Fibroblast of skin of right biceps (primary cell): Measurements from ENCODE around the gene MRO.
"Not testable (repeated sequence)": the region's sequence is repeated elsewhere in the genome, so short reads cannot be mapped to it uniquely, and the experiment has no call there.

Experiments
- DNase-seq: peaks from one replicate; pipeline ENCODE4 v3.0.0-alpha.2; 2013

MRO gene

DNA sequence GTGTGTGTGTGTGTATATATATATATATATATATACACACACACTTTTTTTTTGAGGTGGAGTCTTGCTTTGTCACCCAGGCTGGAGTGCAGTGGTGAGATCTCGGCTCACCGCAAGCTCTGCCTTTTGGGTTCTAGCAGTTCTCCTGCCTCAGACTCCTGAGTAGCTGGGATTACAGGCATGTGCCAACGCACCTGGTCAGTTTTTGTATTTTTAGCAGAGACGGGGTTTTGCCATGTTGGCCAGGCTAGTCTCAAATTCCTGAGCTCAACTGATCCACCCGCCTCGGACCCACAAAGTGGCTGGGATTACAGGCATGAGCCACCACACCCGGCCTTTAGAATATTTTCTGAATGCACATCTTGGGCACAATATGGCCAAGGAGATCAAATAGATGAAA is 13.7 kb upstream of the MRO start:
- not testable (repeated sequence) for DNase-seq

DNA sequence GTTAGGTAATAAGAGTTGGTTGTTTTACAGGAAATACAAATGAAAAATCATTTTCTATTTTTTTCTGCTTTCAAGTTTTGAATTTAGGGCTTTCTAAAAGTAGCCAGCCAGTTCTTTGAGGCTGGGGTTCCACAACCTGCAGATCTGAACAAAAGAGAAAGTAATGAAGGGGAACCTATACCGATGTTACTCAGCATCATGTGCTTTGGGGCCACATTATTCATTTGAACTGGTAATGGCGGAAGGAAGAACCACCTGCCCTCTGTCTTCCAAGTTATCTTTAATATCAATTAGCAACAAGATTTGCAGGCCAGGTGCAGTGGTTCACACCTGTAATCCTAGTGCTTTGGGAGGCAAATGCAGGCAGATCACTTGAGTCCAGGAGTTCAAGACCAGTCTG is 12.9 kb upstream of the MRO start:
- no peak for DNase-seq

DNA sequence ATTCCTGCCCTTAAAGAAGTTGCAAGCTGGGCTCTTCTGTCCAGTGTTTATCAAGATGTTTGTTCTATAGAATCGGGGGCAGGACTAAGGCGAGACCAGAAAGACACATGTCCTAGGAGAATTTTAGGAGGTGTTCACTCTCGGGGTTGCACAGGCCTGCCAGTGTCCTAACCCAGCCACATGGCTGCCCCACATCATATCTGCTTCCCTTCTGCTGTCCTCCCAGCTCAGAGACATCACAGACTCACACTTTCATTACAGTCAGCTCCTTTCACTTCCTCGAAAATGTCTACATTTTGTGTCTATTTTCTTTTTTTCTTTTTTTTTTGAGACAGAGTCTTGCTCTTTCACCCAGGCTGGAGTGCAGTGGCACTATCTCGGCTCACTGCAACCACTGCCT is 10.7 kb upstream of the MRO start:
- no peak for DNase-seq

GRCh38 chr18:50829644-50830043 is 9.8 kb upstream of the MRO start:
- DNase-seq, result no peak

GRCh38 chr18:50826027-50826426 is 6.2 kb upstream of the MRO start:
- DNase-seq, result no peak

GRCh38 chr18:50825621-50826020 is 5.8 kb upstream of the MRO start:
- no peak for DNase-seq

DNA sequence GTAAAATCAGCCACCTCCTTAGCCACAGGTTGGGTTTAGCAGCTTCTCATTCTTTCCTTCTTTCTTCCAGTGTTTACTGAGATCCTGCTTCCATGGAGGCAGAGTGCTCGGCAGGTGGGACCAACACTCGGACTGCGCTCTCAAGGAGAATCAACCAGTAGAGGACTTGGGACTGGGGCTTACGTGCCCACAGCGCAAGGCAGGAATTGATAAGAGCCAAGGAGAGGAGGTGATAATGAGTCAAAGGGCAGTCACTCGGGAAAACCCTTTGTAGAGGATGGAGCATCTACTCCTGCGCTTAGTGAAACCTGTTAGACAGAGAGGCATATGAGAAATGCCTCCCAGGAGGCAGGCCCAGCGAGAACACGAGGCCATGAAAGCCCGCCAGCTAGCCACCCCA is 2.9 kb upstream of the MRO start:
- DNase-seq, result no peak

DNA sequence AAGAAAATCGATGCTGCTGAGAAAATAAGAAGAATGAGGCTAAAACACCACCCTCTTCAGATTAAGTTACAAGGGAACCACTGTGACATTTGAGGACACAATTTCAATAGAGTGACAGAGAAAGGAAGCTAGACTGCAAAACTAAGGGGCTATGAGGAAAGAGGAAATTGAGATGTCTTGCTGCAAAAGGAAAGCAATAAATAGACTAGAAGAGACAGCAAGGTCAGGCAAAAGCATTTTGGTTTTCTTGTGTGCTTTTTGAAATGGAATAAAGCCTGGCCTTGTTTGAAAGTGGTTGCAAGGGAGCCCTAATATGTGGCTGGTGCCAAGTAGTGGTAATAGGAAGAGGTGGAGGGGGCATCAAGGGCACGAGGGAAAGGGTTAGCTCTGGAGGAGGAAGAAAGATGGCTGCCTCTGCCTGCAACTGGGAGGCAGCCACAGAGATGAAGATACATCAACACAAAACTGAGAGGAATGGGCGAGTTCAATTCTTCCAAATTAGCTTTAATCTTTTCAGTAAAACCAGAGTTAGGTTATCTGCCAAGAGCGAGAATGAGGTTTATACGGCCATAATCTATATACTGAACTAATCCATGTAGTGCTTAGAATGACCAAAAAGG is 1.2 kb upstream of the MRO start:
- no peak for DNase-seq

DNA sequence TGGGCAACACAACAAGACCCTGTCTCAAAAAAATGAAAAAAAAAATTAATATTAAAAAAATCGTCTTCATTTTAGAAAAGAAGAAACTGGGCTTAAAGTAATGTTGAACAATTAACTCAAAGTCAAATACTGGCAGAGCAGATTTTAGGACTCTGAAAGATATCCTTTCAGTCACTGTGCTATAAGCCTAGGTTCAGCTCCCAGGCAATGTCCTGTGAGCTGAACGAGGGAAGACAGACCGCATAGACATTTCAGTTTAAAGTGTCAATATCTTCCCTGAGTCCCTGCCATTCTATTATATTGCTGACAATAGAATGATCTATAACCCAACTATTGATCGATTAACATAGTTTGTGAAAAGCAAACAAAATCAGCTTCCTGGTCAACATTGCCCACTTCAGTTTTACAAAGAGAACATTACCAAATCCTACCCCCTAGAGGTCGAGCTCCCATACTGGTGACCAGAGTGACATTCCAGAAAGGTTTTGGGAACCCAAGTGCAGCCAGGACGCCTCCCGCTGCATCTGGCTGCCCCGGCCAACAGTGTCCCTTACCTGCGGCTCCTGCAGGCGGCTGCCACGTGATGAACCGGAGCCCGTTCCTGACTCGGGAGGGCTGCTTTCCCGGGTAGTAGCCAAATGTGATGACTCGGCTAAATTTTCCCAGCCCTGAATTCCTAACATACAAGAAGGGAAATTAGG is 639 bp downstream of the MRO start:
- DNase-seq, result peak; percentile 37

GRCh38 chr18:50816419-50817166 is 3.2 kb downstream of the MRO start:
- no peak for DNase-seq

- DNase-seq, result no peak
Measured at GRCh38 chr18:50814395-50814794, 5.4 kb downstream of the MRO start.

DNA sequence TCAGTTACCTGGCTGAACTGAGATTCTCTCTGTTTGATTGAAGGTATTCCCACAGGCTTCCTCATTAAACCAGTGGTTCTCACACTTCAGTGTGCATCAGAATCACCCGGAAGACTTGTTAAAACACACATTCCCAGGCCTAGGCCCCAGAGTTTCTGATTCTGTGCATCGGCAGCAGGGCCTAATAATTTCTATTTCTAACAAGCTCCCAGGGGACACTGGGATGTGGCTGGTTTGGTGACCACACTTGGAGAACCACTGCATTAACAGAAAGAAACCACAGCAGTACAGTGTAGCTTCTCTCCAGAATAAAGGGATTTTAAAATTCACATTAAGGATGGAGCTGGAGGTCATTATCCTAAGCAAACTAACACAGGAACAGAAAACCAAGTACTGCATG is 6.5 kb downstream of the MRO start:
- DNase-seq, result no peak

DNA sequence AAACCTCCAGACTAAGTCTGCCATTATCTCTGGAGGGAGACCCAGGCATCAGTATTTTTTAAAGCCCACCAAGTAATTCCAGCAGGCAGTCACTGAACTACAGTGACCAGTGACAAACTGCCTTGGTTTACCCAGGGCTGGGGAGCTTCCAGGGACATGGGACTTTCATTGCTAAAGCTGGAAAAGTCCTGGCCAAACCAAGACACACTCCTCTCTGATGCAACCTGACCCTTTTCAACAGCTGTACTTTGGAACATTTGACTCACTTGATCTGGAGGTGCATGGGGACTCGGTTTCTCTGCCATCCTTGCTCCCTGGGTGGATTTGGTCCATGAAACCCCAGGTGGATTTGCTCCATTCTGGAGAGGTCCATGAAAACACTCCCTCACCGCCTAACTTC is 7.0 kb downstream of the MRO start:
- DNase-seq, result no peak

DNA sequence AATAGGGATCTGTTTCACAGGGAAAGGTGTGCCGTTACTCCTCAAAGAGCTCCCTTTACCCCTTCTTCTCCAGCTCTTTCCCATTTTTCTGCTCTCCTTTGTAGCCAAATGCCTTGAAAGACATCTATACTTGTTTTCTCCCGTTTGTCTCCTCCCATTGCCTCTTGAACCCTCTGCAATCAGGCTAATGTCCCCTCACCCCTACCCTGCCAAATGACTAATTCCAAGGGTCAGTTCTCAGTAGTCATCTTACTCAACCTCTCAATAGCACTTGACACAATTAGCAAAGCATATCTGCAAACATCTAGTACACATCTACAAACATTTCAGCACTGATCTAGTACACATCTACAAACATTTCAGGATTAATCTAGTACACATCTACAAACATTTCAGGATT is 12.6 kb downstream of the MRO start:
- no peak for DNase-seq

DNA sequence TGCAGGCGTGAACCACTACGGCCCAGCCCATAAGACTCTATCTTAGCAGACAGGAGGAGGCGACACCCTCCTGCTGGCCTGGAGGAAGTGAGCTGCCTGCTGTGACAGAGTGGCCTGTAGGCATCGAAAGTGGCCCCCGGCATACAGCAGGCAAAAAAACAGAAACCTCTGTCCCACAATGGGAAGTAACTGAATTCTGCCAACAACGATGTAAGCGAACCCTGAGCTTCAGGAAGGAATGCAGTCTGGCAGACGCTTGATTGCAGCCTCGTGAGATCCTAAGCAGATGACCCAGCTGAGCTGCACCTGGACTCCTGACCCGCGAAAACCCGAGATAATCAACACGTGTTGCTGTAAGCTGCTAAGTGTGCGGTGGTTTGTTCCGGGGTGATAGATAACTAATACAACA is 13.6 kb downstream of the MRO start:
- no peak for DNase-seq

GRCh38 chr18:50805732-50806131 is 14.1 kb downstream of the MRO start:
- peak; percentile 13 for DNase-seq

- DNase-seq, result no peak
Measured at GRCh38 chr18:50803592-50803991, 16.2 kb downstream of the MRO start.

DNA sequence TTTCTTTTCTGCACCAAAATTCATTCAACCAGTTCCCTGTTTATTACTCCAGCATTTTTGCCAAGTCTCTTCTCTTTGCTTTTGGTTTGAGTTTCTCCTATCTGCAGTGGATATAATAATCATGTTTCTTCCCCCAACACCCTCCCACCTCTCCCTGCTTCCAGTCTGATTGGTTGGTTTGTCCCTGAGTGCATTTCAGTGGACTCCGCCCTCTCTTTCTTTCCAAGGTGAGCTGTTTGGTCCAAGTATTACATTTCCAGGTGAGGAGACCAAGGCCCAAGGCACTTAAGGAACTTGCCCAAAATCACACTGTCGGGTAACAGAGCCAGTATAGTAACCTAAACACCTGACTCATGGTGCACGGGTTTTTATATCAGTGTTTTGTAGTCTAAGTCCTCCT is 17.7 kb downstream of the MRO start:
- no peak for DNase-seq

GRCh38 chr18:50797142-50797541 is 22.7 kb downstream of the MRO start:
- DNase-seq, result no peak

GRCh38 chr18:50796495-50796894 is 23.3 kb downstream of the MRO start:
- DNase-seq, result no peak

GRCh38 chr18:50793641-50794565 is 25.9 kb downstream of the MRO start:
- DNase-seq, result no peak

- no peak for DNase-seq
Measured at GRCh38 chr18:50792885-50793284, 26.9 kb downstream of the MRO start.
